ENCODE results near the gene GRK5.

GRCh38 chr10:119237722-119238436 is 30.5 kb downstream of the GRK5 start:
- TF ChIP-seq CTCF (IDR thresholded peaks at IDR 0.05) (no peak), EP300 (IDR thresholded peaks at IDR 0.05) (no peak)

Data from tibial nerve (tissue), 4 donors.